HL-60 (cell line): ENCODE measurements around the gene GPATCH4.

ENCODE experiments used
- POLR2AphosphoS5 ChIP-seq: IDR thresholded peaks from 2 replicates; pipeline ENCODE4 v1.6.1; 2012; ENCODE audit warnings: low read depth
- REST ChIP-seq: IDR thresholded peaks from 2 replicates; pipeline ENCODE4 v1.6.1; 2012; ENCODE audit warnings: low read depth; ENCODE audit not compliant: insufficient replicate concordance
- TF ChIP-seq, protein P1 (sequence below): IDR thresholded peaks from one replicate; pipeline ENCODE4 v1.5.1; 2011; ENCODE audit warnings: low read length, control low read depth, inconsistent platforms; ENCODE audit not compliant: insufficient read depth

GRCh38 chr1:156647351-156647750 is 46.1 kb upstream of the GPATCH4 start:
- TF ChIP-seq, protein P1, sequence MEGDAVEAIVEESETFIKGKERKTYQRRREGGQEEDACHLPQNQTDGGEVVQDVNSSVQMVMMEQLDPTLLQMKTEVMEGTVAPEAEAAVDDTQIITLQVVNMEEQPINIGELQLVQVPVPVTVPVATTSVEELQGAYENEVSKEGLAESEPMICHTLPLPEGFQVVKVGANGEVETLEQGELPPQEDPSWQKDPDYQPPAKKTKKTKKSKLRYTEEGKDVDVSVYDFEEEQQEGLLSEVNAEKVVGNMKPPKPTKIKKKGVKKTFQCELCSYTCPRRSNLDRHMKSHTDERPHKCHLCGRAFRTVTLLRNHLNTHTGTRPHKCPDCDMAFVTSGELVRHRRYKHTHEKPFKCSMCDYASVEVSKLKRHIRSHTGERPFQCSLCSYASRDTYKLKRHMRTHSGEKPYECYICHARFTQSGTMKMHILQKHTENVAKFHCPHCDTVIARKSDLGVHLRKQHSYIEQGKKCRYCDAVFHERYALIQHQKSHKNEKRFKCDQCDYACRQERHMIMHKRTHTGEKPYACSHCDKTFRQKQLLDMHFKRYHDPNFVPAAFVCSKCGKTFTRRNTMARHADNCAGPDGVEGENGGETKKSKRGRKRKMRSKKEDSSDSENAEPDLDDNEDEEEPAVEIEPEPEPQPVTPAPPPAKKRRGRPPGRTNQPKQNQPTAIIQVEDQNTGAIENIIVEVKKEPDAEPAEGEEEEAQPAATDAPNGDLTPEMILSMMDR, result no peak
- TF ChIP-seq REST (no peak), POLR2AphosphoS5 (no peak)
